Hematopoietic multipotent progenitor cell (in vitro differentiated cells): ENCODE measurements around the gene SCN5A. TPM values are rescaled to one million over a fixed set of nuclear protein-coding genes. Genes with fewer than 3 reads are reported as not detected.
A peak's percentile ranks its signal among the peaks of the same experiment; 100 is the strongest.

Experiments used
- DNase-seq, 3 donors: peaks; one replicate each; pipeline ENCODE4 v3.0.0-alpha.2; 2011 to 2015; ENCODE audit warnings: low read depth in 2 of 3, low spot score in 2 of 3
- total RNA-seq: library from RNA; depleted of rRNA; stranded (reverse); fragments of >200 nt; gene quantifications from one replicate; pipeline ENCODE4 v1.2.3, GENCODE V29; 2012

SCN5A gene
- total RNA-seq, 1 donor = 0.27 TPM

DNA sequence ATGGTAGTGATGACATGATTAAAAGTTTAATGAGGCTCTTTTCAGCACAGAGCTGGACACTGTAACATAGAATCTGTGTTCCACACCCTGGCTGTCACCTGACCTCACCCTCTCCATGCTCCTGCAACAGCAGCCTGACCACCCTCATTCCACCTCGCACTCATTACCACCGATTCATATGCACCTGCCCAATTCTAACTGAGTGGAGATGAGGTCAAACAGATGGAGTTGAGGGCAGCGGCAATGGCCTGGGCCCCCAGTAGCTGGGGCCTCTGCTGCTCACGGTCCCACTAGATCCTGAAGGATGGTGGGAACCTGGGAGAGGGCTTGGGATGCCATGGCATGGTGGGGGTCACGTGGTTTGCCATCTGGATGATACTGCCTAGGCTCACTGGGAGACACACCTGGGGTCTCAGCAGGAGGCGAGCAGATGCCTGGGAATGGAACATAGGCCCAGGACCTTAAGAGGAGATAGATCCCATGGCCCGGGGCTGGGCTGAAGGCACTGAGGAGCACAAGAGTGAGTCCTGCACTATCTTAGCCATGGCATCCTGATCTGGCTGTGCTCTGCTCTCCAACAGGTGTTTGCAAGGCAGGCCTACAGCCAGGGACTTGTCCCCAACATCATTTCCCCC is 1.3 kb downstream of the SCN5A start:
- no peak for DNase-seq

DNA sequence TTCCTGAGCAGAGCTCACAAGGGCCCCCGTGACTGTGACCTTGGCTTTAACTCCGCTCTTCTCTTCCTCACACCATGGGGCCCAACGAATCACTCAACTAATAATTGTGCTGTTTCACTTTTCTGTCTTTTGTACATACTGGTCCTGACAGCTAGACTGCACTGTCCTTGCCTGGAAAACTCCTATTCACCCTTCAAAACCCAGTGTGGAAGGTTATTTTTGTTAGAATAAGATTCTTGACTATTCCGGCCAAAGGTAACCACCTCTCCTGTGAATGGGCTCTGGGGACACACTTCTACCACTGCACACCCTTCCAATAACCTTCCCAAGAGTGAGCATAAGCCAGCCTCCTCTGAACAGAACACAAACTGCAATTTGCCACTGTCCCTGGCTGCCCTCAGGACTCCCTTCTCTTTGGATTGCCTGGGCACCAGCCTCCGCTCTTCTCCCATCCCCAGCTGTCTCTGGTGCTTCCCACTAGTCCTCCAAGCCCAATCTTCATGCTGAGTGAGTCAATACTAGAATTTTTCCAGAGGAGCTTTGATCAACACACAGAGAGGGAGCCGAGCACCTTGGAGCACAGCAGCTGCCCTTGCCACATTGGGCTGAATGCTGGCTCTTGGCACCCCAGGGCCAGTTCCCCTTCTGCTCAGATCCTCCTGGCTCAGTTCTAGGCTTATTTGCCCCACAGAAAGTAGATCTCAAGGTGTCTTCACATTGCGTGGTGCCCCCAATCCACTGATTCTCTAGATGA is 2.1 kb downstream of the SCN5A start:
- DNase-seq = no peak

- peak in 2 of 3 donors; percentile 43 to 78 for DNase-seq
These were observed 2.9 kb downstream of the SCN5A start for GRCh38 chr3:38646630-38647029.

DNA sequence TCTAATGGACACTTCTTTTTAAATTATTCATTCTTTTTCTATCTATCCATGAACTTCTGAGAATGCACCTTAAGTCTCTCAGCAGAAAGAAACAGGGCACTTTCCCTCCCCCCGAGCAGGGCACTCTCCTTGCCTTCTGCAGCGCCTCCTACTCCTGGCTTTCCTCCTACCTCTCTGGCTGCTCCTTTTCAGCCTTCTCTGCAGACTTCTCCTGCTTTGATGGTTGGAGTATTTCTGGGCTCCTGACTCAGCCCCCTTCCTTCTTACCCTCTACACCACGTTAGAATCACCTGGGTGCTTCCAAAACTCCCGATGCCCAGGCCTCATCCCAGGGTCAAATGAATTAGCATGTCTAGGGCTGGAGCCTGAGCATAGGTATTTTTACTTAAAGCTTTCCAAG is 3.4 kb downstream of the SCN5A start:
- no peak for DNase-seq

DNA sequence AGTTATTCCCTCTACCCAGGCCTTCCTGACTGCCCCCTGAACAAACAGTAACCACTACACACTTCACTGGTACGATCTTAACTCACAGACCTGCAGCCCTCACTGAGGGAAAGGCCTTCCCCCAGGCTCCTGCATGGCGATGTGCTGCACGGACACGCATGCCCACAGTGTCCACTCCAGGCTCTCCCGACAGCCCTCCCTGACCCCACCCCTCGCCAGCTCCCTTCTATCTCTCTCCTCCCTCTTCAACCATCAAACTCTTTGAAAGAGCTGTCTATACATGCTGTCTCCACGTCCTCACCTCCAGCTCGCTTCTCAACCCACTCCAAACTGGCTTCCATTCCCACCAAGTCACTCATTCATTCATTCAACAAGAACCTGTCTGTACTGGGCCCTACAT is 3.9 kb downstream of the SCN5A start:
- DNase-seq = no peak

DNA sequence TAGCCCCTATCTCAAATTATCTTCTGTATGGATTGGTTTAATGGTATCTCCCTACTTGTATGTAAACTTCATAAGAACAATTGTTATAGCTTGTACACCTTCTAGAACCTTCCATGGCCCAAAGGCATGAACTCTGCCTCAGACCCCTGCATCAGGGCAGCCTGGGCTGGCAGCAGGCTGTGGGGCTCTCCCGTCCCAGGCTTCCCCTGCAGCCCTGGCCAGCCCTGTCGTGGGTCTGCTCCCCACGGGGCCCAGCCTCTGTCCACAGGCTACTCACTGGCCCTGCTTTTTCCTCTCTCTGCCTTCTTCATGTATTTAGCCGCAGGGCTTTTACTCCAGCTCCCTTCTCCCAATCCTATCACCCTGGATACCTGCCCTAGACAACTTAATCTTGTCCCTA is 4.4 kb downstream of the SCN5A start:
- DNase-seq = no peak

DNA sequence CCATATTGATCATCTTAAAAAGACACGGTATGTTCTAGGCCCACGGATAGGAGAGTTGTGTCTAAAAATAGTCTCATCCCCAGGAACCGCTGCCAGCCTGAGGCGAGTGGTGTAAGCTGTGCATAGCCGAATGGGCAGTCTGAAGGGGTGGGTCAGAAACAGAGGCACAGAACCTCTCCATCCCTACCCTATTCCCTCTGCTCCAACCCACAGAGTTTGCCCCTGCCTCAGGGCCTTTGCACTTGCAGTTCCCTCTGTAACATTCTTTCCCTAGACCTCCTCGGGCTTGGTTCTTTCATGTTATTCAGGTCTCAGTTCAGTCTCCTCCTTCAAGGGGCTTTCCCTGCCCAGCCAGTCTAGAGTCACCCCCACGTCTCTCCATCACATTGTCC is 4.8 kb downstream of the SCN5A start:
- no peak for DNase-seq

GRCh38 chr3:38644016-38644661 is 5.3 kb downstream of the SCN5A start:
- no peak for DNase-seq

DNA sequence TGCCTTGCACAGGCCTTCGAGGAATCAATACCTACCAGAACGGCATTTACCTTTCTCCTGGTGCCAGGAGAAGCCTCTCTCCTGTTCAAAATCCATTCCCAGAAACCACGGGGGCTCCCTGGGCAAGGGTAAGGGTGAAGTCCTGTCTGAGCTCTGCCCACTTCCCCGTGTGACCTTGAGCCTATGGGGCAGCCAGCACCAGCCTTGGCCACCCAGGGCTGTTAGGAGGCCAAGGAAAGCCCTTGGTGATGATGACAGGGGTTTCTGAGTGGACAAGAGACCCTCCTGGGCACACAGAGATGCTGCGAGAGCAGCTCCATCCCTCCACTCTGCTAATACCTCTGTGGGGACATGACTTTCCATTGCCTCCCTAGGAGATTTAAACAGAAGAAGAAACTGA is 5.9 kb downstream of the SCN5A start:
- no peak for DNase-seq

- no peak for DNase-seq
These were observed 6.4 kb downstream of the SCN5A start for GRCh38 chr3:38643090-38643489.

DNA sequence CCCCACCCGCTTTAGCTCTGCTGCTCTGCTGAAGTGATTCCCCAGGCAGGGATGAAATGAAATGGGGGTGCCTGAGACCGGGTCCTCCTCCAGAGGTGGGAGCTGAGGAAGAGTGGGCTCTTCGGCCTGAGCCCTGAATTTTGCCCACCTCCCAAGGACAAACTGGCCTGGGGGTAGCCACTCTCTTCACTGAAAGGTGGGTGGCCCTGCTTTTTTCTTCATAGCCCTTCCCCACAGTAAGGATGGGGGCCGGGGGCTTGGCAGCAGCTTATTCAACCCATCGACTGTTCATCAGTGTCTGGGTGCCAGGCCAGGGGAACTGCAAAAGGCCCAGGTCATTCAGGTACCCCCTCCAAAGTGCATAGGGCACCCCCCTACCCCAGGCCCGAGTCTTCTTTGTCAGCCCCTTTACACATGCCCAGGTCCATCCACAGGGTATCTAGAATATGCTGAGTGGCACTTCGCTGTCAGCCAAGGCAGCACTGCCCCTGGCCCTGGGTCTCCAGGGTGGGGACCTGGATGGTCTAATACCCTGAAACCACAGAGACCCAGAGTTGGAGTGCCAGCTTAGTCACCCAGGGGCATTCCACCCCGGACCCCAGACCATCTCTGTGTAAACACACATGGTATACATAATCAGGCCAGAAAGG is 7.9 kb downstream of the SCN5A start:
- DNase-seq = no peak

- DNase-seq = no peak
These were observed 8.6 kb downstream of the SCN5A start for GRCh38 chr3:38640661-38641452.

GRCh38 chr3:38638354-38638753 is 11.1 kb downstream of the SCN5A start:
- DNase-seq = no peak

- DNase-seq = no peak
These were observed 11.6 kb downstream of the SCN5A start for GRCh38 chr3:38637906-38638305.

DNA sequence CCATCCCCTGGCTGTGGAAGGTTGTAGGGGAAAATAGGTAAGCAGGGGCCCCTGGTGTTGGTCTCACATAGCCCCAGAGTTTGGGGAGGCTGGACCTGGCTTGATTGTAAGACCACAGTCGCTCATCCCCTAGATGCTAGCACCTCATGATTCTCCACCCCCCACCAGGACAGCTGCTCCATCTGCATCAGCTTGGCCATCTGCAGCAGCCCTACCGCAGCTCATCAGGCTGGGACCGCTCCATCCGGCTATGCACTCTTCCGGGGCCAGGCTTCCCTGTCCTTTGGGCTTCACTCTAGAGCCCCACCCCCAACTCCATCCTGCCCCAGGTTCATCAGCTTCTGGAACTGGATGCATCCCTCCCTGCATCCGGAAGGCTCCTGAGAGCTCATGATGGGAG is 12.6 kb downstream of the SCN5A start:
- DNase-seq = no peak

- no peak for DNase-seq
These were observed 13.0 kb downstream of the SCN5A start for GRCh38 chr3:38636464-38636863.

- no peak for DNase-seq
These were observed 15.4 kb downstream of the SCN5A start for GRCh38 chr3:38634111-38634510.

DNA sequence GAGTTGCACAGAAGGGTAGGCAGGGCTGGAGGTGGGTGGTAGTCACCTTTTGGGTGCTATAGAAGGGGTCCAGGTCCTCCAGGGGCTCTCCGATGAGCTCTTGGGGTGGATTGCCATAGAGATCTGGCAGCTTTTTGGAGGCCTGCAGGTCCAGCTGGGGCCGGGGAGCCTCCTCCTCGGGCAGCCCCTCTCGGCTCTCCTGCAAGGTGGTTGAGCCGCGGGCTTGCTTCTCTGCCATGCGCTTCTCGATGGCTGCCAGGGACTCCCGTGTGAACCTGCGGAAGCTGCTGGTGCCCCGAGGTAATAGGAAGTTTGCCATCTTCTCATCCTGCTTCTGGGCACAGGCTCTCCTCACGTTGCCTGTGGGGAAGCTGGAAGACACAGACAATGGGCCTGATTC is 16.5 kb downstream of the SCN5A start:
- no peak for DNase-seq

GRCh38 chr3:38630606-38631005 is 18.9 kb downstream of the SCN5A start:
- DNase-seq = no peak

GRCh38 chr3:38630070-38630469 is 19.4 kb downstream of the SCN5A start:
- no peak for DNase-seq

GRCh38 chr3:38628835-38629234 is 20.7 kb downstream of the SCN5A start:
- DNase-seq = no peak
